Prostate gland (tissue), 1 donor: Measurements from ENCODE around the gene CYP4Z1.

ENCODE experiments used
- POLR2A ChIP-seq: fragments of 450-650 bp; IDR thresholded peaks from one replicate; pipeline ENCODE4 v1.6.1; 2016; ENCODE audit warnings: antibody characterized with exemption, mild to moderate bottlenecking
- POLR2AphosphoS5 ChIP-seq: sonication (generic); formaldehyde crosslinking; IDR thresholded peaks from one replicate; pipeline ENCODE4 v1.6.1; 2017; ENCODE audit warnings: antibody characterized with exemption

- TF ChIP-seq POLR2AphosphoS5 (no peak), POLR2A (no peak)
Observed at GRCh38 chr1:47031585-47031984, 35.4 kb upstream of the CYP4Z1 start.
